HCT116 (cell line): Measurements from ENCODE around the gene UROD. TPM values are rescaled to one million over a fixed set of nuclear protein-coding genes. Genes with fewer than 3 reads are reported as not detected.

ENCODE experiments used
- ATAC-seq: fragments of 200-7000 bp; cut with Tn5 transposase; 2 replicates; pipeline ENCODE4 v1.9.1; 2020; ENCODE audit warnings: mild to moderate bottlenecking, moderate library complexity
- BruUV-seq: library from RNA; stranded (reverse); fragments of 400-500 nt; replicated peaks from 2 replicates; lab custom pipeline; 2021; lab: Mats Ljungman, UMichigan
- CTCF ChIA-PET: fragments of 300-600 bp; sonication (Branson Sonifier 250); formaldehyde crosslinking; loops from one replicate; lab custom pipeline; 2021; ENCODE audit warnings: antibody characterized with exemption; lab: Charles Lee
- POLR2A ChIA-PET: fragments of 300-600, 350-600 bp; sonication (Branson Sonifier 250); formaldehyde crosslinking; loops from one replicate; lab custom pipeline; 2021; ENCODE audit warnings: antibody characterized with exemption; lab: Charles Lee
- RAD21 ChIA-PET, 2 experiments: fragments of 300-600 bp; sonication (Branson Sonifier 250); formaldehyde crosslinking; loops; one replicate each; lab custom pipeline; 2023; ENCODE audit warnings: low total read pairs in 2 of 2; ENCODE audit not compliant: uncharacterized antibody in 2 of 2, unreplicated experiment in 2 of 2, low non-redundant PET in 1 of 2; lab: Charles Lee
- DNase-seq: peaks from one replicate; pipeline ENCODE4 v3.0.0-alpha.2; 2010; ENCODE audit warnings: low read depth, low spot score
- H2AFZ ChIP-seq: fragments of 200-600 bp; shearing (Covaris generic), sonication (generic); 2 replicates; pipeline ENCODE4 v1.6.1; 2017; ENCODE audit warnings: low read depth, mixed run types, mixed read lengths, antibody characterized with exemption, low read length; ENCODE audit not compliant: poor library complexity, severe bottlenecking
- H3K27ac ChIP-seq: 2 replicates; pipeline ENCODE4 v1.5.1; 2012; ENCODE audit warnings: low read depth, low read length
- H3K27me3 ChIP-seq: fragments of 200-600 bp; sonication (generic); 2 replicates; pipeline ENCODE4 v1.6.1; 2016; ENCODE audit warnings: mixed run types, low read length, mixed read lengths; ENCODE audit not compliant: insufficient read depth
- H3K36me3 ChIP-seq, 2 experiments: fragments of 200-500 bp in 1 of 2; fragments of 200-600 bp in 1 of 2; sonication (Bioruptor generic) in 1 of 2; sonication (generic) in 1 of 2; 2 replicates each; pipeline versions ENCODE4 v1.5.1 to v1.6.1; 2014 to 2016; ENCODE audit warnings: low read length in 2 of 2, inconsistent platforms in 1 of 2, mixed read lengths in 1 of 2, mixed run types in 1 of 2; ENCODE audit not compliant: insufficient read depth in 2 of 2, control insufficient read depth in 1 of 2
- H3K4me1 ChIP-seq, 2 experiments: fragments of 200-600 bp in 1 of 2; sonication (generic) in 1 of 2; 2 replicates each; pipeline versions ENCODE4 v1.5.1 to v1.6.1; 2012 to 2017; ENCODE audit warnings: low read length in 2 of 2, inconsistent platforms in 1 of 2, mild to moderate bottlenecking in 1 of 2, mixed read lengths in 1 of 2, mixed run types in 1 of 2, moderate library complexity in 1 of 2; ENCODE audit not compliant: insufficient read depth in 2 of 2, control insufficient read depth in 1 of 2
- H3K4me2 ChIP-seq: fragments of 200-600 bp; sonication (generic); 2 replicates; pipeline ENCODE4 v1.6.1; 2017; ENCODE audit warnings: mixed run types, low read length, mixed read lengths
- H3K4me3 ChIP-seq, 2 experiments: fragments of 200-600 bp in 1 of 2; sonication (generic) in 1 of 2; replicated peaks in 1 of 2; 2 replicates each; pipeline ENCODE4 v1.5.1; 2011 to 2016; ENCODE audit warnings: low read length in 2 of 2, control low read depth in 1 of 2, low read depth in 1 of 2, mild to moderate bottlenecking in 1 of 2, mixed read lengths in 1 of 2, mixed run types in 1 of 2
- H3K79me2 ChIP-seq: fragments of 200-600 bp; sonication (generic); 2 replicates; pipeline ENCODE4 v1.6.1; 2017; ENCODE audit warnings: mild to moderate bottlenecking, mixed run types, low read length, moderate library complexity, mixed read lengths; ENCODE audit not compliant: insufficient read depth
- H3K9ac ChIP-seq: fragments of 200-600 bp; sonication (generic); 2 replicates; pipeline ENCODE4 v1.6.1; 2016; ENCODE audit warnings: low read length, mixed read lengths
- H3K9me2 ChIP-seq: fragments of 200-600 bp; sonication (generic), shearing (Covaris generic); 2 replicates; pipeline ENCODE4 v1.6.1; 2017; ENCODE audit warnings: mixed run types, mild to moderate bottlenecking, moderate library complexity; ENCODE audit not compliant: insufficient read depth
- H3K9me3 ChIP-seq, 2 experiments: fragments of 200-500 bp in 1 of 2; fragments of 200-600 bp in 1 of 2; sonication (Bioruptor generic) in 1 of 2; sonication (generic) in 1 of 2; 2 replicates each; pipeline ENCODE4 v1.6.1; 2014 to 2017; ENCODE audit warnings: low read length in 2 of 2, mixed read lengths in 2 of 2, inconsistent platforms in 1 of 2, low read depth in 1 of 2, mild to moderate bottlenecking in 1 of 2, mixed run types in 1 of 2, moderate library complexity in 1 of 2; ENCODE audit not compliant: control insufficient read depth in 1 of 2, insufficient read depth in 1 of 2
- H4K20me1 ChIP-seq: fragments of 200-600 bp; sonication (generic), shearing (Covaris generic); 2 replicates; pipeline ENCODE4 v1.6.1; 2017; ENCODE audit warnings: mixed run types, mild to moderate bottlenecking, moderate library complexity; ENCODE audit not compliant: insufficient read depth
- CEBPB ChIP-seq: IDR thresholded peaks from 2 replicates; pipeline ENCODE4 v1.6.1; 2012; ENCODE audit warnings: low read depth
- EGR1 ChIP-seq: IDR thresholded peaks from 2 replicates; pipeline ENCODE4 v1.6.1; 2012; ENCODE audit warnings: low read depth
- ELF1 ChIP-seq: IDR thresholded peaks from 2 replicates; pipeline ENCODE4 v1.6.1; 2012; ENCODE audit warnings: low read depth, borderline replicate concordance
- EZH2 ChIP-seq: fragments of 200-600 bp; sonication (generic); IDR thresholded peaks from 2 replicates; pipeline ENCODE4 v1.6.1; 2017; ENCODE audit warnings: antibody characterized with exemption, mixed run types
- EZH2phosphoT487 ChIP-seq: fragments of 200-600 bp; IDR thresholded peaks from 2 replicates; pipeline ENCODE4 v1.6.1; 2018; ENCODE audit warnings: antibody characterized with exemption, borderline replicate concordance
- FOSL1 ChIP-seq: IDR thresholded peaks from 2 replicates; pipeline ENCODE4 v1.6.1; 2012; ENCODE audit warnings: low read depth
- JUND ChIP-seq: IDR thresholded peaks from 2 replicates; pipeline ENCODE4 v1.6.1; 2012
- POLR2AphosphoS5 ChIP-seq: IDR thresholded peaks from 2 replicates; pipeline ENCODE4 v1.6.1; 2011; ENCODE audit warnings: mild to moderate bottlenecking, low read depth, low read length, moderate library complexity
- RAD21 ChIP-seq: IDR thresholded peaks from 2 replicates; pipeline ENCODE4 v1.6.1; 2012; ENCODE audit warnings: low read depth, mild to moderate bottlenecking
- SIN3A ChIP-seq: IDR thresholded peaks from 2 replicates; pipeline ENCODE4 v1.6.1; 2012; ENCODE audit warnings: low read depth
- SP1 ChIP-seq: IDR thresholded peaks from 2 replicates; pipeline ENCODE4 v1.6.1; 2012; ENCODE audit warnings: low read depth
- SRF ChIP-seq: IDR thresholded peaks from 2 replicates; pipeline ENCODE4 v1.6.1; 2012; ENCODE audit warnings: low read depth
- TCF7L2 ChIP-seq: IDR thresholded peaks from 2 replicates; pipeline ENCODE4 v1.7.0; 2011; ENCODE audit warnings: borderline replicate concordance, inconsistent platforms; ENCODE audit not compliant: insufficient read depth, insufficient read length; ENCODE audit errors: extremely low read depth
- YY1 ChIP-seq: IDR thresholded peaks from 2 replicates; pipeline ENCODE4 v1.6.1; 2011; ENCODE audit warnings: low read length, low read depth, moderate library complexity, mild to moderate bottlenecking; ENCODE audit not compliant: insufficient replicate concordance; ENCODE audit errors: extremely low read depth
- ZFX ChIP-seq: fragments of 450-650 bp; IDR thresholded peaks from 2 replicates; pipeline ENCODE4 v1.6.1; 2017
- intact Hi-C: fragments of 100-400 bp; cut with micrococcal nuclease; formaldehyde crosslinking; loops from 2 replicates; pipeline ENCODE4 v1.10.0; 2022
- total RNA-seq: library from RNA; stranded (reverse); gene quantifications from one replicate; pipeline ENCODE4 v1.2.1, GENCODE V29; 2021; ENCODE audit not compliant: unreplicated experiment
- TF ChIP-seq, protein P1 (sequence below): IDR thresholded peaks from 2 replicates; pipeline ENCODE4 v1.6.1; 2012
- TF ChIP-seq, protein P2 (sequence below): IDR thresholded peaks from 2 replicates; pipeline ENCODE4 v1.6.1; 2012; ENCODE audit warnings: low read depth
- TF ChIP-seq, protein P3 (sequence below), 3 experiments: fragments of 200-600 bp in 1 of 3; sonication (generic) in 1 of 3; IDR thresholded peaks in 2 of 3; conservative IDR thresholded peaks in 1 of 3; 2 replicates each; pipeline ENCODE4 v1.5.1; 2012 to 2017; ENCODE audit warnings: low read depth in 2 of 3, low read length in 2 of 3, antibody characterized with exemption in 1 of 3, borderline replicate concordance in 1 of 3, control low read depth in 1 of 3, mild to moderate bottlenecking in 1 of 3, mixed read lengths in 1 of 3, mixed run types in 1 of 3, moderate library complexity in 1 of 3; ENCODE audit not compliant: insufficient read depth in 1 of 3

UROD gene
- total RNA-seq, 1 experiment from 2014 or later = 73.7 TPM

DNA sequence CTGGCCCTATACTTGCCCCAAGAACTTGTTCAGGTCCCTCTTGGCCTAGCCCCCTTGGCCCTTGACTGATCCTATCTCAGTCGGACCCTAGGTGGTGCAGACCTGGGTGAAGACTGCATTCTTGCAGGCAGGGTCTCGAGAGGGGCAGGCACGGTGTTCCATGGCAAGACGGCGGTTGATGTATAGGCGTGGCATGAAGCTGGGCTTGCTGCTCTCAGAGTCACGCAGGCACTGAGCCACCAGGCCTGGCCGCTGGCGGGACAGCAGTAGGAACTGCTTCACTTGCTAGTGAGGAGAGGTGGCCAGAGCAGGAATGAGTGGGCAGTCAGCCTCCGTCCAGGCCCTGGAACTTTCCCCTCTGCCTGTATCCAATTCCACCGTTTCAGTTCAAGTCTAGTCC, 4.7 kb upstream of the UROD start:
- DNase-seq = no peak
- no peaks in the 10 kb centered on the region for H3K9me3 ChIP-seq
- RAD21 ChIA-PET = no interaction called here
- no peak overlapping the region for H3K9ac ChIP-seq
- no peaks in the 10 kb centered on the region for H4K20me1 ChIP-seq
- H3K4me2 ChIP-seq = no peak overlapping the region
- no peak overlapping the region for H3K27ac ChIP-seq
- no peak for ATAC-seq
- H3K27me3 ChIP-seq = no peaks in the 10 kb centered on the region
- CTCF ChIA-PET = no interaction called here
- TF ChIP-seq EZH2 (no peak), ELF1 (no peak), TCF7L2 (no peak), RAD21 (no peak), YY1 (no peak), CEBPB (no peak), JUND (no peak), ZFX (no peak), EZH2phosphoT487 (no peak), FOSL1 (no peak), SIN3A (no peak), SRF (no peak), EGR1 (no peak), SP1 (no peak), POLR2AphosphoS5 (no peak)
- TF ChIP-seq, protein P1, sequence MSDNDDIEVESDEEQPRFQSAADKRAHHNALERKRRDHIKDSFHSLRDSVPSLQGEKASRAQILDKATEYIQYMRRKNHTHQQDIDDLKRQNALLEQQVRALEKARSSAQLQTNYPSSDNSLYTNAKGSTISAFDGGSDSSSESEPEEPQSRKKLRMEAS = no peak
- TF ChIP-seq, protein P2, sequence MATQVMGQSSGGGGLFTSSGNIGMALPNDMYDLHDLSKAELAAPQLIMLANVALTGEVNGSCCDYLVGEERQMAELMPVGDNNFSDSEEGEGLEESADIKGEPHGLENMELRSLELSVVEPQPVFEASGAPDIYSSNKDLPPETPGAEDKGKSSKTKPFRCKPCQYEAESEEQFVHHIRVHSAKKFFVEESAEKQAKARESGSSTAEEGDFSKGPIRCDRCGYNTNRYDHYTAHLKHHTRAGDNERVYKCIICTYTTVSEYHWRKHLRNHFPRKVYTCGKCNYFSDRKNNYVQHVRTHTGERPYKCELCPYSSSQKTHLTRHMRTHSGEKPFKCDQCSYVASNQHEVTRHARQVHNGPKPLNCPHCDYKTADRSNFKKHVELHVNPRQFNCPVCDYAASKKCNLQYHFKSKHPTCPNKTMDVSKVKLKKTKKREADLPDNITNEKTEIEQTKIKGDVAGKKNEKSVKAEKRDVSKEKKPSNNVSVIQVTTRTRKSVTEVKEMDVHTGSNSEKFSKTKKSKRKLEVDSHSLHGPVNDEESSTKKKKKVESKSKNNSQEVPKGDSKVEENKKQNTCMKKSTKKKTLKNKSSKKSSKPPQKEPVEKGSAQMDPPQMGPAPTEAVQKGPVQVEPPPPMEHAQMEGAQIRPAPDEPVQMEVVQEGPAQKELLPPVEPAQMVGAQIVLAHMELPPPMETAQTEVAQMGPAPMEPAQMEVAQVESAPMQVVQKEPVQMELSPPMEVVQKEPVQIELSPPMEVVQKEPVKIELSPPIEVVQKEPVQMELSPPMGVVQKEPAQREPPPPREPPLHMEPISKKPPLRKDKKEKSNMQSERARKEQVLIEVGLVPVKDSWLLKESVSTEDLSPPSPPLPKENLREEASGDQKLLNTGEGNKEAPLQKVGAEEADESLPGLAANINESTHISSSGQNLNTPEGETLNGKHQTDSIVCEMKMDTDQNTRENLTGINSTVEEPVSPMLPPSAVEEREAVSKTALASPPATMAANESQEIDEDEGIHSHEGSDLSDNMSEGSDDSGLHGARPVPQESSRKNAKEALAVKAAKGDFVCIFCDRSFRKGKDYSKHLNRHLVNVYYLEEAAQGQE = no peak
- TF ChIP-seq, protein P3, sequence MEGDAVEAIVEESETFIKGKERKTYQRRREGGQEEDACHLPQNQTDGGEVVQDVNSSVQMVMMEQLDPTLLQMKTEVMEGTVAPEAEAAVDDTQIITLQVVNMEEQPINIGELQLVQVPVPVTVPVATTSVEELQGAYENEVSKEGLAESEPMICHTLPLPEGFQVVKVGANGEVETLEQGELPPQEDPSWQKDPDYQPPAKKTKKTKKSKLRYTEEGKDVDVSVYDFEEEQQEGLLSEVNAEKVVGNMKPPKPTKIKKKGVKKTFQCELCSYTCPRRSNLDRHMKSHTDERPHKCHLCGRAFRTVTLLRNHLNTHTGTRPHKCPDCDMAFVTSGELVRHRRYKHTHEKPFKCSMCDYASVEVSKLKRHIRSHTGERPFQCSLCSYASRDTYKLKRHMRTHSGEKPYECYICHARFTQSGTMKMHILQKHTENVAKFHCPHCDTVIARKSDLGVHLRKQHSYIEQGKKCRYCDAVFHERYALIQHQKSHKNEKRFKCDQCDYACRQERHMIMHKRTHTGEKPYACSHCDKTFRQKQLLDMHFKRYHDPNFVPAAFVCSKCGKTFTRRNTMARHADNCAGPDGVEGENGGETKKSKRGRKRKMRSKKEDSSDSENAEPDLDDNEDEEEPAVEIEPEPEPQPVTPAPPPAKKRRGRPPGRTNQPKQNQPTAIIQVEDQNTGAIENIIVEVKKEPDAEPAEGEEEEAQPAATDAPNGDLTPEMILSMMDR (IDR thresholded peaks at IDR 0.05 in 2 of 3, conservative IDR thresholded peaks at IDR 0.05 in 1 of 3; ENCODE audit: borderline replicate concordance in 1 of 3, insufficient read depth in 1 of 3, low read depth in 2 of 3, low read length in 2 of 3) = no peak
- peaks cover 4 to 16% of the 10 kb centered on the region in 2 experiments; a peak in 3 of 4 replicates for H3K4me1 ChIP-seq
- peaks cover 5% of the 10 kb centered on the region; the same call in 1 of the 2 replicates for H3K79me2 ChIP-seq
- peaks cover 8 to 16% of the 10 kb centered on the region in 2 experiments; a peak in 3 of 4 replicates for H3K36me3 ChIP-seq
- POLR2A ChIA-PET = no interaction called here
- H3K4me3 ChIP-seq = no peak overlapping the region
- H3K9me2 ChIP-seq = no peaks in the 10 kb centered on the region
- no peak overlapping the region for H2AFZ ChIP-seq
- intact Hi-C loops = no loop called here
- no TSS peak for BruUV-seq
